Inferior parietal cortex (tissue), 1 donor: Measurements from ENCODE around the gene CAMKK2.
"Not testable (repeated sequence)": the region's sequence is repeated elsewhere in the genome, so short reads cannot be mapped to it uniquely, and the experiment has no call there.

Experiments used
- DNase-seq: peaks from one replicate; pipeline ENCODE4 v3.0.0-alpha.2; 2016; ENCODE audit errors: extremely low spot score

CAMKK2 gene

GRCh38 chr12:121298411-121298810 lies 1.9 kb upstream of the CAMKK2 start:
- not testable (repeated sequence) for DNase-seq

- DNase-seq, result no peak
Measured at GRCh38 chr12:121297435-121297991, 1.0 kb upstream of the CAMKK2 start.

- DNase-seq, result no peak
Measured at GRCh38 chr12:121295746-121296617, 527 bp downstream of the CAMKK2 start.

GRCh38 chr12:121295116-121295745 lies 1.3 kb downstream of the CAMKK2 start:
- DNase-seq, result no peak

- no peak for DNase-seq
Measured at GRCh38 chr12:121294151-121294889, 2.2 kb downstream of the CAMKK2 start.

GRCh38 chr12:121293603-121294002 lies 2.9 kb downstream of the CAMKK2 start:
- DNase-seq, result no peak

GRCh38 chr12:121290410-121290809 lies 6.1 kb downstream of the CAMKK2 start:
- no peak for DNase-seq

- DNase-seq, result no peak
Measured at GRCh38 chr12:121289962-121290361, 6.5 kb downstream of the CAMKK2 start.

- DNase-seq, result no peak
Measured at GRCh38 chr12:121288986-121289385, 7.5 kb downstream of the CAMKK2 start.

- no peak for DNase-seq
Measured at GRCh38 chr12:121288158-121288845, 8.2 kb downstream of the CAMKK2 start.

GRCh38 chr12:121287267-121287954 lies 9.1 kb downstream of the CAMKK2 start:
- no peak for DNase-seq

GRCh38 chr12:121285856-121286255 lies 10.7 kb downstream of the CAMKK2 start:
- no peak for DNase-seq

- DNase-seq, result no peak
Measured at GRCh38 chr12:121284551-121285390, 11.7 kb downstream of the CAMKK2 start.

- no peak for DNase-seq
Measured at GRCh38 chr12:121283841-121284240, 12.7 kb downstream of the CAMKK2 start.

- no peak for DNase-seq
Measured at GRCh38 chr12:121283388-121283787, 13.1 kb downstream of the CAMKK2 start.

GRCh38 chr12:121282910-121283309 lies 13.6 kb downstream of the CAMKK2 start:
- not testable (repeated sequence) for DNase-seq

- no peak for DNase-seq
Measured at GRCh38 chr12:121282072-121282742, 14.3 kb downstream of the CAMKK2 start.

GRCh38 chr12:121281116-121281515 lies 15.4 kb downstream of the CAMKK2 start:
- DNase-seq, result not testable (repeated sequence)

GRCh38 chr12:121280531-121280930 lies 16.0 kb downstream of the CAMKK2 start:
- DNase-seq, result not testable (repeated sequence)
